Erythroblast (primary cell): ENCODE measurements around the gene KCNJ11.

Source experiments
- GATA1 ChIP-seq: IDR thresholded peaks from 2 replicates; pipeline ENCODE4 v1.6.1; 2011; ENCODE audit warnings: low read depth, mild to moderate bottlenecking, control low read depth, low read length, moderate library complexity
- POLR2A ChIP-seq: IDR thresholded peaks from 2 replicates; pipeline ENCODE4 v1.6.1; 2011; ENCODE audit warnings: mild to moderate bottlenecking, low read length

- TF ChIP-seq POLR2A: no peak
- TF ChIP-seq GATA1: no peak
Observed at GRCh38 chr11:17343907-17344306, 44.6 kb downstream of the KCNJ11 start.
